Stomach (tissue), 4 donors: ENCODE data around the gene PCDHA3.
"Not testable (repeated sequence)": the region's sequence is repeated elsewhere in the genome, so short reads cannot be mapped to it uniquely, and the experiment has no call there.

Experiments
- CTCF ChIP-seq, 7 experiments: fragments of 450-650 bp in 4 of 7; fragments of 200-600 bp in 3 of 7; sonication (generic) in 3 of 7; IDR thresholded peaks; one replicate each; pipeline ENCODE4 v1.5.1; 2016 to 2019; ENCODE audit warnings: antibody characterized with exemption in 7 of 7, control low read depth in 2 of 7, mild to moderate bottlenecking in 1 of 7
- POLR2A ChIP-seq, 4 donors: fragments of 450-650 bp; IDR thresholded peaks; one replicate each; pipeline ENCODE4 v1.6.1; 2016; ENCODE audit warnings: antibody characterized with exemption in 4 of 4, control low read depth in 2 of 4, mild to moderate bottlenecking in 1 of 4, moderate library complexity in 1 of 4
- POLR2AphosphoS5 ChIP-seq, 3 donors: sonication (generic); formaldehyde crosslinking; IDR thresholded peaks; one replicate each; pipeline ENCODE4 v1.6.1; 2016; ENCODE audit warnings: antibody characterized with exemption in 3 of 3

- not testable (repeated sequence) for TF ChIP-seq CTCF, POLR2AphosphoS5, POLR2A (IDR thresholded peaks at IDR 0.05)
Measured at GRCh38 chr5:140849831-140850634, 49.2 kb downstream of the PCDHA3 start.
